Activated CD8-positive, alpha-beta memory T cell treated with anti-CD3 and anti-CD28 coated beads for 48 hours (primary cell): ENCODE measurements around the gene PAX5.

ENCODE experiments used
- DNase-seq, 3 experiments: peaks; one replicate each; pipeline ENCODE4 v3.0.0-alpha.2; 2020; ENCODE audit warnings: low read depth in 2 of 3, low spot score in 2 of 3

PAX5 gene

GRCh38 chr9:36903541-36904435, 130.3 kb downstream of the PAX5 start:
- DNase-seq, result peak in 2 of 3 experiments; percentile 36 to 53

GRCh38 chr9:36902861-36903524, 131.1 kb downstream of the PAX5 start:
- no peak for DNase-seq

GRCh38 chr9:36902080-36902716, 131.9 kb downstream of the PAX5 start:
- no peak for DNase-seq

- no peak for DNase-seq
Measured at GRCh38 chr9:36901528-36901927, 132.5 kb downstream of the PAX5 start.

DNA sequence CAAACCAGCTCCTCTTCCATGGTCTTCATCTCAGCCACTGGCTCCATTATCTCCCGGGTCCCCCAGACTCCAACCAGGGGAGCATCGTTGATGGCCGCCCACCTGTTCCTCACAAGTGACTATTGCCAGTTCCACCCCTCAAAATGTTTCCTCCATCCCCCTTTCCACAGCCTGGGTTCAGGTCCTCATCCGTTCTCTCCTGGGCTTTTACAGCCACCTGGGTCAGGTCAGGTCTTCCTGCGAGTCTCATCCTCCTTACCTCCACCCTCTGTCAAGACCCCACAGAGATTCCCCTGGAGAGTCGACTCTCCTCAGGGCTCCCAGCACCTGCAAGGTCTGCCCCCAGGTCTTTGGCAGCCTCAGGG, 133.2 kb downstream of the PAX5 start:
- DNase-seq, result no peak

GRCh38 chr9:36900136-36900855, 133.8 kb downstream of the PAX5 start:
- no peak for DNase-seq

GRCh38 chr9:36899406-36899805, 134.7 kb downstream of the PAX5 start:
- DNase-seq, result no peak

DNA sequence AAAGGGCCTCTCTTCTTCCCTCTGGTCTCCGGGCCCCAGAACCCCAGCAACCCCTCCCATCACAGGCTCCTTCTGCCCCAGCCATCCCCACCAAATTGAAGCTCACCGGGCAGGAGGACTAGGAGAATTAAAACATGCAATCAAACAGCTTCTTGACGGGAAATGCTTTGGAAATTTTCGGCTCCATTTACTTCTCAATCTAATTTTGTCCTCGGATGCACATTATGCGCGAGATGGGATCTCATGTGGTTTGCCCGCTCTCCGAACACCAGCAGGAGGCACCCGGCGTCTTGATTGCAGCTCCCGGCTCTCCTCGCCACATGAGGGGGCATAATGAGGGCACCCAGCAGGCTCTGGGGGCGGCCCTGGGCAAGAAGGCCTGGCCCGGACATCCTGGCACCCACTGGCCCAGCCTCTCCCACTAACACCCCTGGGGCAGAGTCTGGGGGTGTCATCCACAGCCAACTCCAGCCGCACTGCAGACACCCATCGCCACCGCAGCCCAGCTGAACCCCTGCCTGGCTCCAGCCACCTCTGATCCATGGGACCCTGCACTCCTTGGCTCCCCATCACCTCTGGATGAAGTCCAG, 135.5 kb downstream of the PAX5 start:
- no peak for DNase-seq

DNA sequence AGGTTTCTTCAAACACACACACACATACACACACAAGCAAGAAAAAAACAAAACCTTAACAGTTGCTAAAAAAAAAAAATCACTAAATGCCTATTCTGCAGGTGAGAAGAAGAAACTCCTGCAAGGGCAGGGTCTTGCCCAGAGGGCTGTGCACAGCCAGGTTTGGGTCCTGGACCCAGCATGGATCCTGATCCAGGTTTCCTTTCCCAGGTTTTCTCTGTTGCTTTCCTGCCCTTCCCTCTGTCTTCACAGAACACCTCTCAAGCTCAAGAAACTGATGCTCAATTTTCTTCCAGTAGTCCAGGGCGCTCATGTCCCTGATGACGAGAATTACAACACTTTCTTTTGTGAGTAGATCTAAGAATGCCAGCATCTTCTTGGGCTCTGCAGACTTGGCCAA, 136.6 kb downstream of the PAX5 start:
- DNase-seq, result no peak

DNA sequence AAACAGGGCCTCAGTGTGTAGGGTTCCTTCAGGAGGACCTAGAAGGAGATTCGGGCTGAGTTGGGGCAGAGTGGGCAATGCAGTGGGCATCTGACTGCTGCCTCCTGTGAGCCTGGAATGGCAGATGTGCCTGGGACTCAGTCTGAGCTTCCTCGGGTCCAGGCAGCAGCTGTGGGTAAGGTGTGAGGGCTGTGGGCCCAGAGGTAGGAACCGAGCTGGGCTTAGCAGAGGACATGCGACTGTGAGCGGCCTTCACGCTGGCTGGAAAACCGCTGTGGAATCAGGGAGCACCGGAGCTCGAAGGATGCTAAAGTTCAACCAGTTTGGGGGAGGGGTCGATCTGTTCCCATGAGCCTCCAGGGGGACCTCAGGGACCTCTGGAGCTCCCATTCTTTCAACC, 137.0 kb downstream of the PAX5 start:
- no peak for DNase-seq

GRCh38 chr9:36896296-36896695, 137.8 kb downstream of the PAX5 start:
- DNase-seq, result no peak

GRCh38 chr9:36895744-36896260, 138.3 kb downstream of the PAX5 start:
- DNase-seq, result no peak

DNA sequence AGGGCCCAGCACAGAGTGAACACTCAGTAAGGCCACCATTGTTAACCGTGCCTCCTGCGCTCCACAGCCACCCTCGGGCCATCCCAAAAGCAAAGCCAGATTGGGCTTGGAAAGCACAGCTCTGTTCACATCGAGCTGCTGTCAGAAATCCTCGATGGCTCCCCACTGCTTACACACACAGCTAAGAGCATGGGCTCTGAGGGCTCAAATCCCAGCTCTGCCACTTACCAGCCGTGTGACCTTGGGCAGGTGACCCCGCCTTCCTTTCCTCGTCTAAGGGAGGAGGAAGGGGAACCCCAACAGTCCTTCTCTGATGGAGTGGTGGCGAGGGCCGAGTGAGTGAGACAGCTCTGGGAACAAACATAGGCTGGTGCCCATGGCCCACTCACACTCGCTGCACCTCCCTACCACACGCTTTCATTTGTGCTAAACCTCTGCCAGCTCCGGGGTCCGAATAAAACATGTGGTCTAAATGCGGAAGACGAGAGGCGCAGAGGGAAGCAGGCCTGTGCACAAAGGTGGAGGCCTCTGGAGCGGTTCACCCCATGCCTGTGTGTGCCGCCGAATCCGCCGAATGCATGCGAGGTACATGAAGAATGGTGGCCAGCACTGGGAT, 139.3 kb downstream of the PAX5 start:
- no peak for DNase-seq

DNA sequence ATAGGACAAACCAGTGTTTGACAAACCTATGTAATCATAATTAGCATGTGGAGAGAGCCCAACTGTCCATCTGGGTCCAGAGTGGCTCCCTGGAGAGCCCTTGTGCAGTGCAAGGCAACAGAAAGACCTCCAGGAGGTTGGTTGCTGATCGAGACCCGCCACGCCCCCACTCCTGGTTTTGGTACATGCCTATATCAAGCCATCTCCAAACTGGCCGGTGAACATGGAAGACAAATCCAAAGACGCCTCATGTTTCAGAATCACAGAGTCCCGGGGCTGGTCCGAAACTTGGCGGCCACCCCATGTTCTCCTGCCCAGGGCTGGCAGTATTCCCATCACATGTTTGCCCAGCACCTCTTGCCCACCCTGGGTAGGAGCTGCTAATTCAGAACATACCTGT, 140.2 kb downstream of the PAX5 start:
- DNase-seq, result no peak

- no peak for DNase-seq
Measured at GRCh38 chr9:36893184-36893583, 140.9 kb downstream of the PAX5 start.

- no peak for DNase-seq
Measured at GRCh38 chr9:36892279-36892678, 141.8 kb downstream of the PAX5 start.

DNA sequence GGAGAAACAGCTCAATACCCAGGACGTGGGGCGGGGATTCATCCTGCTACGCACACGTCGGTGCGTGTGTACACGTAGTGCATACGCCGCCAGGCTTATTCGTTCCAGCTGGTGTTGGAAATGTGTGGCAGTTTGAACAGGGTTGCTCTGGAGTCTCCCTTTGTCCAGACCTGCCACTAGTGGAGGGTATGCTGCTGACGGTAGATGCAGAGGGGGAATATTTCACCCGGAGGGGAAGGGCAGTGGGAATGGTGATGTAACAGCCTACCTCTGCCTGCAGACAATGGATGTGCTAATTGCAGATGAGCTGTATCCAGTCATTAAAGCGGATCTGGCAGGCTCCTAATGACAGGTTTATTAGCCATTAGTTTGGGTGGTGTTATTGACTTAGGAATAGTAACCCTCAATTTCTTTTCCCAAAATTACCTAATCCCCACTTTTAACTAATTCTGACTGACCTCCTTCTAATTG, 142.7 kb downstream of the PAX5 start:
- no peak for DNase-seq

DNA sequence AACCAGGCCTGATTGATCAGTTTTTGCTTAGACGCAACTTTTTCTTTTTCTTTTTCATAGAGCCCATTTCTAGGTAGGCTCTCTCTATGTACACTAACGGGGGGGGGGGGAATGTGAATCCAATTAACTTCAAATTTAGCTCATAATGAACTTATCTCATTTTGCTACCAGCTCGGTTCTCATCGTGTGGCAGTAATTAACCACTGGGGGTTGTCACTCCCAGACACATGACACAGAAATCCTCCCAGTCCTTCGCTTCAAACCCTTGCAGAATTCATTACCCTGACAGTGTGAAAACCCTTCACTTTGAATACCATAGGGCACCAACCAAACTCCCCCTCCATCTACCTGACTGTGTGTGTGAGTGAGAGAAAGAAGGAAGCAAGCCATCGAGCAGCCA, 144.2 kb downstream of the PAX5 start:
- DNase-seq, result no peak

DNA sequence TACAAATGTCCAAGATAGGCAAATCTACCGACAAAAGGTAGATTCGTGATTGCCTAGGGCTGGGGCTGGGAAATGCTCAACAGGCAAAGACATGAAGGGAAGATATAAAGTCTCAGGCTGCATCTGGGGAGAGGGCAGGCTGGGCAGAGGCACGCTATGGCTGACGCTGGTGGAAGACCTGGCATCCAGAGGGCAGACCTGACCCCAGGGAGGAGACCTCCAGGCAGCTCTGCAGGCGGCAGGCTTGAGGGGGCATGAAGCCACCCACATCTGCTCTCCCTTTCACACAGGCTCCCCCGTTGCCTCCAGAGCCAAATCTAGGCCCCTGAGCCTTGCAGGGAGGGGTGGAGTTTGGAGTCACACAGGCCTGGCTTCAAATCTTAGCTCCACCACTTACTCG, 145.5 kb downstream of the PAX5 start:
- DNase-seq, result no peak

DNA sequence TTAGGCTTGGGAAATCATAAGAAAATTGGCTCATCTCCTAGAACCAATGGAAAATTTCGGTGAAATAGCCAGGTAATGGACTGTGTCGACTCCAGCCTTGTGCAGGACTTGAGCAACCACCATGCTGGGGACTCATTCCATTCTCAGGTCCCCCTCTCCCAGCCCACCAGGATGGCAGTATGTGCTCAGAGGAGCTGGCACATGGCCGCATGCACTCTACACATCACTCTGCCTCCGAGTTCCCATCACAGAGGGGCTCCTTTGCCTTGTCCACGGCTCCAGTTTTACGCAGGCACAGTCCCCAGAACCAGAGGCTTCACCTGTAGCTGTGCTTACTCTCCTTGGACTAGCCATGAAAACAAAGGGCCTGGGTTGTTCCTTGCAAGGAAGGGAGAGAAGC, 149.3 kb downstream of the PAX5 start:
- DNase-seq, result no peak
